ENCODE data around the gene ZDHHC7. TPM values are rescaled to one million over a fixed set of nuclear protein-coding genes. Genes with fewer than 3 reads are reported as not detected.

The ZDHHC7 gene
- total and polyA plus RNA-seq, 9 of the 15 experiments (the other 6 are each of a cell fraction or from before 2014, with no cell fraction given) = 1.7 to 49.7 (median 37.4) TPM

DNA sequence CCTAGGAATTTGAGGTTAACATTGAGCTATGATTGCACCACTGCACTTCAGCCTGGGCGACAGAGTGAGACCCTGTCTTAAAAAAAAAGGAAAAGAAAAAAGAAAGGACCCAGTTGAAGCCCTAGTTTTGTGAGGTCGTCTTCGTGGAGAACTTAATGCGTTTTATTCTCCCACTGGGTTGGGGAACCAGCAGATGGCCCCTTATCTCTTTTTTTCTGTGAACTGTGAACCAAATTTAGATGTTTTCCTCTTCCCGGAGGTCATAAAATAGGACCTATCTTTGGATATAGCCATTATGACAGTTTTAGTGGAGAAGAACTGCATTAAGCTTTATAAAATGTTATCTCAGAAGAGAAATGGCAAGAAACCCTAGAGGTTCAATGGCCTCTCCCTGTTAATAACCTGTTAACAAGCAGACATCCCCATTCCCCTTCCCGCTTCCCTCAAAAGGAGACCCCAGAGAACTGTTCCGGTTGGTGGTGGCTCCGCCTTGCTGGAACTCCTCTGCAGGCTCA lies 39.8 kb upstream of the ZDHHC7 start (continued):
- TF ChIP-seq ZBTB12 (CRISPR knock-in tag; IDR thresholded peaks at IDR 0.05) (no peak), RUNX1 (IDR thresholded peaks at IDR 0.05; ENCODE audit: low read depth) (no peak), ZNF639 (CRISPR knock-in tag; conservative IDR thresholded peaks at IDR 0.05 in 1 of 2, IDR thresholded peaks at IDR 0.05 in 1 of 2) (no peak; a peak in 1 of 4 replicates), POU5F1 (IDR thresholded peaks at IDR 0.05; ENCODE audit: borderline replicate concordance, low read depth, low read length, partially characterized antibody) (no peak), YBX1 (IDR thresholded peaks at IDR 0.05) (no peak), PHF21A (IDR thresholded peaks at IDR 0.05; ENCODE audit: borderline replicate concordance, low read depth) (no peak), ESRRB (CRISPR knock-in tag; IDR thresholded peaks at IDR 0.05; ENCODE audit: borderline replicate concordance) (no peak), JUN (IDR thresholded peaks at IDR 0.05; ENCODE audit: borderline replicate concordance, low read depth, low read length) (no peak), JUN (CRISPR knock-in tag; IDR thresholded peaks at IDR 0.05; ENCODE audit: borderline replicate concordance) (no peak), FOS (IDR thresholded peaks at IDR 0.05; ENCODE audit: extremely low read depth, insufficient read length) (no peak), ZNF785 (CRISPR knock-in tag; IDR thresholded peaks at IDR 0.05) (no peak), ZBTB1 (CRISPR knock-in tag; IDR thresholded peaks at IDR 0.05; ENCODE audit: borderline replicate concordance, low read depth) (no peak), ZNF224 (CRISPR knock-in tag; IDR thresholded peaks at IDR 0.05) (no peak), SRSF9 (IDR thresholded peaks at IDR 0.05; ENCODE audit: borderline replicate concordance, low read depth, low read length) (no peak), RNF2 (IDR thresholded peaks at IDR 0.05) (no peak; the same call in 1 of the 2 replicates), HCFC1 (IDR thresholded peaks at IDR 0.05; ENCODE audit: low read depth, low read length) (no peak), SMAD1 (IDR thresholded peaks at IDR 0.05; ENCODE audit: low read depth, low read length, partially characterized antibody) (no peak), PTTG1 (tag; IDR thresholded peaks at IDR 0.05; ENCODE audit: low read depth) (no peak), ZNF583 (CRISPR knock-in tag; IDR thresholded peaks at IDR 0.05) (no peak), MED1 (CRISPR knock-in tag; IDR thresholded peaks at IDR 0.05; ENCODE audit: borderline replicate concordance) (no peak), TAF1 (IDR thresholded peaks at IDR 0.05; ENCODE audit: control insufficient read depth, extremely low read depth, insufficient read depth, low read length, severe bottlenecking) (no peak), TARDBP (IDR thresholded peaks at IDR 0.05) (no peak), ZNF695 (CRISPR knock-in tag; IDR thresholded peaks at IDR 0.05) (no peak), ZNF140 (CRISPR knock-in tag; IDR thresholded peaks at IDR 0.05) (no peak)
- TF ChIP-seq, protein P1, sequence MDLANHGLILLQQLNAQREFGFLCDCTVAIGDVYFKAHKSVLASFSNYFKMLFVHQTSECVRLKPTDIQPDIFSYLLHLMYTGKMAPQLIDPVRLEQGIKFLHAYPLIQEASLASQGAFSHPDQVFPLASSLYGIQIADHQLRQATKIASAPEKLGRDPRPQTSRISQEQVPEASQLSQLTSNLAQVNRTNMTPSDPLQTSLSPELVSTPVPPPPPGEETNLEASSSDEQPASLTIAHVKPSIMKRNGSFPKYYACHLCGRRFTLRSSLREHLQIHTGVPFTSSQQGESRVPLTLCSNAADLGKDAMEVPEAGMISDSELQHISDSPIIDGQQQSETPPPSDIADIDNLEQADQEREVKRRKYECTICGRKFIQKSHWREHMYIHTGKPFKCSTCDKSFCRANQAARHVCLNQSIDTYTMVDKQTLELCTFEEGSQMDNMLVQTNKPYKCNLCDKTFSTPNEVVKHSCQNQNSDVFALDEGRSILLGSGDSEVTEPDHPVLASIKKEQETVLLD (IDR thresholded peaks at IDR 0.05) = no peak

Measured in K562 (cell line).